Activated CD8-positive, alpha-beta memory T cell treated with anti-CD3 and anti-CD28 coated beads for 24 hours (primary cell): Measurements from ENCODE around the gene CEMIP.

Experiments
- DNase-seq: peaks from one replicate; pipeline ENCODE4 v3.0.0-alpha.2; 2020

CEMIP gene

GRCh38 chr15:80789296-80789695, 10.1 kb downstream of the CEMIP start:
- no peak for DNase-seq

DNA sequence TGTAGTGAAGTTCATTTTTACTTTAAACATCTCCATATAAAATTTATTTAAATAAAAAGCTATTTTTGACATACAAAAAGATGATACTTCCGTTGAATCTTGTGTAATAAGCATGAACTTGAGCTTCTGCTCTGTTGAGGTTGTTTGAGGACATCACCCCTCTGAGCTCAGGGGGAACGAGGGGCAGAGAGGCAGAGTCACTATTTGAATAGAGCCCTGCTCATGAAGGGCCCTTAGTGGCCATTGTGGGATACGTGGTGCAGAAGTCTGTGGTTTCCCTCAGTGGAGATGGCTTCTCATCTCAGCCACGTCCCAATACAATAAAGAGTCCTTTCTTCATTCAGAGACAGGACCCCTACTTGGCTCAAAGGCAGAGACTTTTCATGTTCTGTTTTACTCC, 10.6 kb downstream of the CEMIP start:
- DNase-seq: no peak

DNA sequence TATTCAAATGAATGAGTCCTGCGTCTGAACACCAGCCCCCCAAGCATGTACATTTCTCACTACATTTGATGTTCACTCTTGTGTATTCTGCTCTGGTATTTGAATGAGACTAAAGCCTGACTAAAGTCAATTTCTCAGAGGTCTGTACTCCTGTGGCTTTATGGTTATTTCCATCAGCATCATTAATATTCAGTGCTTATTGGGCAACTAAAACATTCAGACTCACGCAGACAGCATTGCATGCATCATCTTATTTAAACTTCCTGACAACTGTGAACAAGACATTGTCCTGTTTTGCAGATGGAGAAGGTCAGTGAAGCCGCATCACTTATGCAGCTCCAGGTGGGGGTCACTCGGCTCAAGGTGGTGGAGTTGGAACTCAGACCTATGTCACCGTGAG, 11.1 kb downstream of the CEMIP start:
- DNase-seq: no peak

GRCh38 chr15:80791004-80791403, 11.8 kb downstream of the CEMIP start:
- no peak for DNase-seq

GRCh38 chr15:80796407-80796806, 17.2 kb downstream of the CEMIP start:
- DNase-seq: no peak

DNA sequence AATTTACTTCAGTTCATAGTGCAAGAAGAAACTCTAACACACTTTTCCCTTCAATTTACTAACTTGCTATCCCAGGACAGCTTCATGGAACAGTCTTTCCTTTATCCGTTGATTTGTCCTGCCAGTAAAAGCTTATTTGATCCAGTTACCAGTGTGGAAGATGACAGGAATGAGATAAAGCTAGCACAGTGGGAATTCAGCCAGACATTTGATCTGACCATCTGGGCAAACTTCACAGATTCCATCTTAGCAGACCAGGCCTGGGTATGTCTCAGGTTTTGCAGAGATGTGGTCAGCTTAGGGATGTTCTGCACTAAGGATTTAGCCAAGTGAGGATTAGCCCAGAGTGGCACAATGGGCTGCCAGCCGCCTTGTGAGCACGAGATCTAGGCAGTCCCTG, 19.7 kb downstream of the CEMIP start:
- DNase-seq: no peak

DNA sequence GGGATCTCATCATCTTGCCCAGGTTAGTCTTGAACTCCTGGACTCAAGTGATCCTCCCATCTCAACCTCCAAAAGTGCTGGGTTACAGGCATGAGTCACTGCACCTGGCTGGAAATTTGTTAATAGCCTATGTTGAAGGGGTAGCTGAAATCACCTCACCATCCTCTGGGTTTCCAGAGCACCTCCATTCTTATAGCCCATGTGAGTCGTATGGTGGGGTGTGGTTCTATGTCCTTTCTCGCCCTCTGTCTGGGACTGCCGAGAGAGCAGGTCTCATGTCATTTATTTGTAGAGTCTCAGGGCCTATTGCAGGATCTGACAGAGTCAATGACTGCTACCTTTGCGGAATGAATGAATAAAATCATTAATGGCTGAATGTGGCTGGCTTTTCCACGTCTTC, 20.9 kb downstream of the CEMIP start:
- no peak for DNase-seq

GRCh38 chr15:80801891-80802680, 22.9 kb downstream of the CEMIP start:
- no peak for DNase-seq

- DNase-seq: peak; percentile 60
Measured at GRCh38 chr15:80803580-80804525, 24.7 kb downstream of the CEMIP start.

GRCh38 chr15:80804970-80805495, 25.9 kb downstream of the CEMIP start:
- no peak for DNase-seq

DNA sequence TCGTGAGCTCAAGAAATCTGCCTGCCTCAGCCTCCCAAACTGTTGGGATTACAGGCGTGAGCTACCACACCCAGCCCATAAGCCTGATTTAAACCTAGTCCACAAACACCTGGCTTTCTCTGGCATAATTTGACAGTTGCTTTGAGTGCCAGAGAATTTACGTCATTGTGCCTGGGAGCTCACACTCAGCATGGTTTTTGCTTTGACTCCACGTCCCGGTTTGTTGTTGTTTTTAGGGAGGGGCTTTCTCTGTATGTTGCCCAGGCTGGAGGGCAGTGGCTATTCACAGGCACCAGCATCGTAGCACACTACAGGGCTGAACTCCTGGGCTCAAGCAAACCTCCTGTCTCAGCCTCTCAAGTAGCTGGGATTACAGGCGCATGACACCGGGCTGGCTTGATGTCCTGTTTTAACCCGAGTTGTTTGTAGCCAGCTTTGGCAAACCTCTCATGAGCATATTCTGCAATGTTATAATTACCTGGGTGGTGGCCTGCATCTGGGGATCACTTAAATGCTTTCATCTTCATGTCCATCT, 32.7 kb downstream of the CEMIP start:
- no peak for DNase-seq

- no peak for DNase-seq
Measured at GRCh38 chr15:80815106-80815505, 35.9 kb downstream of the CEMIP start.

GRCh38 chr15:80816049-80816653, 37.0 kb downstream of the CEMIP start:
- DNase-seq: no peak

DNA sequence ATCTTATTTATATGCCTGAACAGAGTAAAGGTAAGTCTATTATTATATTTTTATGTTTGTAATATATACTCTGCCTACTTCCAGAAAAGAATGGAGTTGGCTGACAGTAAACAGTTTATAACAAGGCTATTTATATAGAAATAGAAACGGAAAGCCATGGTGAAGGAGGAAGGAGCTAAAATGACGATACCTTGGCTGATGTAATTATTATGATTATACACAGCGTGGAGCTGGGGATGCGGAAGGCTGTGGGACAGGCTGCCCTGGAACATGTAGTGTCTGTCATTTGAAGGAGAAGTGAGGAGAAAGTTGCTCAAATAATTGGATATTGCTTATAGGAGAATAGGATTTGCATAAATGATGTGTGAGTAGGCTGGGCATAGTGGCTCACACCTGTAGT, 37.8 kb downstream of the CEMIP start:
- DNase-seq: no peak

DNA sequence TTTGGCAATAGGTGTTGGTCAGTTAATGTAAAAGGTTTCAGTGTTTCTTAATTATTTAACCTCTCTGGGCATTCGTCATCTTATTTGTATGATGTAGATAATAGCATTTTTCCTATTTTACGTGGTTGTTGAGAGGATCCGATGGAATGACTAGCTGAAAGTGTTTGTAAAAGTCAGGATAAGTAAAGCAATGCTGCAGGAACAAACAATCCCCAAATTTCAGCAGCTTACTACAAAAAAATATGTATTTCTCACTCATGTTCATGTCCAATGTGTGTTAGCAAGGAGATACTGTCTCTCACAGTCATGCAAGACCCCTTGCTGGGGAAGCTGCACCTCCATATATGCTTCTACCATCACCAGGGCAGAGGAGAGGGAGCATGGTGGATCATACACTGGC, 38.7 kb downstream of the CEMIP start:
- no peak for DNase-seq

DNA sequence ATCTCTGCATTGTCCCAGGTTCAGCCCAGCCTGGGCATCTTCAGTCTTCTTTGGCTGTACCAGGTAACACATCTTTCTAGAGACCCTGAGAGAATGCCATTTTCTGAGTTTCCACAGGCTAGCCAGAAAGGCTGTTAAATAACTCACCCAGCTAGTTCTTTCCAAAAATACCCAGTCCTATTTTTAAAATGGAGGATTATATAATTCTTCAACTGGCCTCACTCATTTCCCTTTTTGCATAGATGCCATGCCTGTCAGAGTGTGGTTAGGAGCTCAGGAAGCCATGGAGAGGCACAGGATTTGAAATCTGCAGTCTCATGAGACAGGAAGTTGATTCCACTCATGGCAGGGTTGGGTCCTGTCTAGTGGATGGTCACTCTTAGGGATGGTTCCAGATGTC, 39.8 kb downstream of the CEMIP start:
- no peak for DNase-seq

DNA sequence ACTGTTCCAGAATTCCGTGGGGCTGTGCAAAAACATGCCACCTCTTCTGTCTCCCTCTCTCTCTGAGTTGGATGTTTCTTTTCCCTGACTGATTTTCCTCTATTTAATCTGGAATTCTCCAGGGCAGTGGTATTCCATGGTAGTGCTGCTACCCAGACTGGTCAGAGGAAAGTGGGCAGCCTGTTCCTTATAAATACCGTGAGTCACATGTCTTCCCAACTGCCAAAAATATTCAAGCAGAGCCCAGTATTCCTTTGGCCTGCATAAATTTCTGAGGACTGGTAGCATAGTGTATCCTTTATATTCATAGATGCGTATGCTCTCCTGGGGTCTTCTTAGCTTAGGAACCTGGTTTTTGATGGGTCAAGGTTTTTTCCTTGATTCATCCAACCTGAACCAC, 40.9 kb downstream of the CEMIP start:
- DNase-seq: no peak

DNA sequence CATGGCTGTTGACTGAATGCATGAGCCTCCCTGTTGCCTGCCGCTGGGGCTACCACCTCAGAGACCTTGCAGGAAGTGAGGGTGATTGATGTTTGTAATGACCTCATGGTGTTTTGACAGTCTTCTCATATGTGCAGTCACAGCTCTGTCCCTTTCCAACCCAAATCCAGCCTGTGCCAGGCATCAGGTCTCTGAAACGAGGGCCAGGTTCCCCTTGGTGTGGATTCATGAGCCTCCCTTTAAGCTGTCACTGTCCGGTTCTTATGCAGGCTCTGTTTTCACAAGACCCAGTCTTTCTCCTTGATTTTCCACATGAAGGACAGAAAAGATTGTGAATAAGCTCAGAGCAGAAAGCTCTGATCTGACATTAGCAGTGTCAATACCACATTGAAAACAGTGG, 43.1 kb downstream of the CEMIP start:
- DNase-seq: no peak

DNA sequence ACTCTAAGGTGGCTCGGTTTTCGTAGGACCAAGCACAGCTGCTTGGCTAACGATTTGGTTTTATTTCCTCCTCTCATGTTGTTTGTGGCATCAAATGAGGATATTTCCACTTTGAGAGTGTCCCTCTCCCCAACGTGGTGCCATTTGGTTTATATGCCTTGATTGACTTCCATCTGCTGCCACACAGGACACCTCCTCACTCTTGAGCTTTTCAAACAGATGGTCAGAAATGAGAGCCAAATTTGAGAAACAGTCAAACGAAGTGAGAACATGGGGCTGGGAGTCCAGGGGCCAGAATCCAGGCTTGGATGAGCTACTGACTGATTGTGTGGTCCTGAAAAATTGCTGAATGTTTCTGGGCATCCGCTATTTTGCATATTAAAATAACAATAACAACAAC, 43.5 kb downstream of the CEMIP start:
- no peak for DNase-seq

GRCh38 chr15:80823120-80823519, 44.0 kb downstream of the CEMIP start:
- DNase-seq: no peak

GRCh38 chr15:80823995-80824394, 44.8 kb downstream of the CEMIP start:
- no peak for DNase-seq

GRCh38 chr15:80825361-80826030, 46.3 kb downstream of the CEMIP start:
- no peak for DNase-seq

- no peak for DNase-seq
Measured at GRCh38 chr15:80828796-80829195, 49.6 kb downstream of the CEMIP start.
